GM12865 (cell line): Measurements from ENCODE around the gene UMODL1.

Source experiments
- DNase-seq: peaks from one replicate; pipeline ENCODE4 v3.0.0; 2010; ENCODE audit warnings: low read depth
- H3K4me3 ChIP-seq: 2 replicates; pipeline ENCODE4 v1.5.1; 2011; ENCODE audit warnings: mild to moderate bottlenecking, low read depth, low read length, control low read depth
- CTCF ChIP-seq: IDR thresholded peaks from 2 replicates; pipeline ENCODE4 v1.5.1; 2011; ENCODE audit warnings: low read length, control low read depth, low read depth, inconsistent platforms; ENCODE audit not compliant: insufficient read depth; ENCODE audit errors: missing control alignments

The UMODL1 gene

GRCh38 chr21:42169758-42170157 lies 98.6 kb downstream of the UMODL1 start:
- DNase-seq, result no peak
- no peak overlapping the region for H3K4me3 ChIP-seq
- TF ChIP-seq CTCF, result no peak

- H3K4me3 ChIP-seq, result no peak overlapping the region
- TF ChIP-seq CTCF, result no peak
- no peak for DNase-seq
Measured at GRCh38 chr21:42171091-42172053, 100.3 kb downstream of the UMODL1 start.

GRCh38 chr21:42172596-42173483 lies 101.7 kb downstream of the UMODL1 start:
- DNase-seq, result no peak
- no peak for TF ChIP-seq CTCF
- H3K4me3 ChIP-seq, result no peak overlapping the region

- H3K4me3 ChIP-seq, result no peak overlapping the region
- TF ChIP-seq CTCF, result no peak
- DNase-seq, result peak; percentile 31
Measured at GRCh38 chr21:42174173-42174572, 103.1 kb downstream of the UMODL1 start.

- no peak for TF ChIP-seq CTCF
- DNase-seq, result no peak
- H3K4me3 ChIP-seq, result no peak overlapping the region
Measured at GRCh38 chr21:42175110-42175710, 104.1 kb downstream of the UMODL1 start.

- no peak for TF ChIP-seq CTCF
- no peak overlapping the region for H3K4me3 ChIP-seq
- DNase-seq, result no peak
Measured at GRCh38 chr21:42176859-42177258, 105.7 kb downstream of the UMODL1 start.
